OCI-LY3 (cell line): ENCODE data around the gene ITPKC.

ENCODE experiments used
- EZH2phosphoT487 ChIP-seq: fragments of 200-600 bp; shearing (Covaris generic); IDR thresholded peaks from 2 replicates; pipeline ENCODE4 v1.6.1; 2018; ENCODE audit warnings: antibody characterized with exemption, mixed run types, low read depth
- TF ChIP-seq, protein P1 (sequence below): fragments of 200-600, 300-600 bp; sonication (generic); IDR thresholded peaks from 2 replicates; pipeline ENCODE4 v1.5.1; 2014; ENCODE audit warnings: antibody characterized with exemption, low read length, low read depth

DNA sequence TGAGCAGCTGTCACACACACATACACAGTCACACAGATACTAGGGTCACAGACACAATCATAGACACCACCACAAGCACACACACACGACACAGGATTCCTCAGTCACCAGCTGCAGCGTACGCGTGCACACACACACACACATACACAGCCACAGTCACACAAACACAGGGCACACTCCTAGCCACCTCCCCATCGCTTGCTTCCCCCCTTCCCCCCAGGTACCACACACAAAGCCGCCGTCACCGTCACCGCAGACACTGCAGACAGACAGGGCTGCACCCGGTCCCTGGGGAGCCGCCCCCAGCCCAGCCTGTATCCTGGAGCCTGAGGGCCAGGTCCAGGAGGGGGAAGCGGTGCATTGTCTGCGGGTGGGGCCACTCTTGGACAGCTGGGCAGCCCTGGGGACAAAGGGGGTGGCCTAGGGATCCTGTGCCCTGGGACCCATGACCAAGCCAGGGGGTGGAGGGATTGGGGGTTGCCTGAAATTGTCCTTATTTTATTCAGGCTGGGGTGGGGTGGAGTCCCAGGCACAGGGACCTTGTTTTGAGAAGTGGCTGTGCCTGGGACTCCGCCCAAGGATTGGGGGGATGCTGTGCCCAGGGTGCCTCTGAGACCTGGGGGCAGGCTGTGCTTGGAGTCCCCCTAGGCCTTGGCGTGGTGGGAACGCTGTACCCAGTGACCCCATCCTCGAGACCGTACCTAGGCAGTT is 27.4 kb upstream of the ITPKC start:
- TF ChIP-seq, protein P1, sequence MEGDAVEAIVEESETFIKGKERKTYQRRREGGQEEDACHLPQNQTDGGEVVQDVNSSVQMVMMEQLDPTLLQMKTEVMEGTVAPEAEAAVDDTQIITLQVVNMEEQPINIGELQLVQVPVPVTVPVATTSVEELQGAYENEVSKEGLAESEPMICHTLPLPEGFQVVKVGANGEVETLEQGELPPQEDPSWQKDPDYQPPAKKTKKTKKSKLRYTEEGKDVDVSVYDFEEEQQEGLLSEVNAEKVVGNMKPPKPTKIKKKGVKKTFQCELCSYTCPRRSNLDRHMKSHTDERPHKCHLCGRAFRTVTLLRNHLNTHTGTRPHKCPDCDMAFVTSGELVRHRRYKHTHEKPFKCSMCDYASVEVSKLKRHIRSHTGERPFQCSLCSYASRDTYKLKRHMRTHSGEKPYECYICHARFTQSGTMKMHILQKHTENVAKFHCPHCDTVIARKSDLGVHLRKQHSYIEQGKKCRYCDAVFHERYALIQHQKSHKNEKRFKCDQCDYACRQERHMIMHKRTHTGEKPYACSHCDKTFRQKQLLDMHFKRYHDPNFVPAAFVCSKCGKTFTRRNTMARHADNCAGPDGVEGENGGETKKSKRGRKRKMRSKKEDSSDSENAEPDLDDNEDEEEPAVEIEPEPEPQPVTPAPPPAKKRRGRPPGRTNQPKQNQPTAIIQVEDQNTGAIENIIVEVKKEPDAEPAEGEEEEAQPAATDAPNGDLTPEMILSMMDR, result no peak
- no peak for TF ChIP-seq EZH2phosphoT487
